Keratinocyte (primary cell): ENCODE data around the gene DCXR. TPM values are rescaled to one million over a fixed set of nuclear protein-coding genes. Genes with fewer than 3 reads are reported as not detected.

Experiments
- DNase-seq: peaks from one replicate; pipeline ENCODE4 v3.0.0-alpha.2; 2011; ENCODE audit warnings: low read depth, missing footprints, low spot score
- FAIRE-seq: peaks from 2 replicates; lab custom pipeline; 2011; peaks lifted over from hg19 to GRCh38; lab: Jason Lieb, UNC
- H2AFZ ChIP-seq: 2 replicates; pipeline ENCODE4 v1.6.0; 2012; ENCODE audit warnings: low read length, control low read depth, inconsistent platforms; ENCODE audit not compliant: control insufficient read depth
- H3K27ac ChIP-seq: 2 replicates; pipeline ENCODE4 v1.5.1; 2011; ENCODE audit warnings: low read length; ENCODE audit not compliant: control insufficient read depth, insufficient read depth
- H3K27me3 ChIP-seq: 3 replicates; pipeline ENCODE4 v1.6.0; 2011; ENCODE audit warnings: low read length; ENCODE audit not compliant: control insufficient read depth, insufficient read depth; ENCODE audit errors: extremely low read depth
- H3K36me3 ChIP-seq, 2 experiments: 2 replicates in 1 of 2; 3 replicates in 1 of 2; pipeline ENCODE4 v1.5.1; 2011; ENCODE audit warnings: low read length in 2 of 2, mild to moderate bottlenecking in 1 of 2; ENCODE audit not compliant: control insufficient read depth in 2 of 2, insufficient read depth in 2 of 2; ENCODE audit errors: extremely low read depth in 1 of 2
- H3K4me1 ChIP-seq: 3 replicates; pipeline ENCODE4 v1.5.1; 2011; ENCODE audit warnings: low read length; ENCODE audit not compliant: control insufficient read depth, insufficient read depth; ENCODE audit errors: extremely low read depth
- H3K4me2 ChIP-seq: 3 replicates; pipeline ENCODE4 v1.6.0; 2011; ENCODE audit warnings: low read depth, low read length; ENCODE audit not compliant: control insufficient read depth, insufficient read depth; ENCODE audit errors: extremely low read depth
- H3K4me3 ChIP-seq, 3 experiments: fragments of 200-600 bp in 1 of 3; sonication (generic) in 1 of 3; 2 replicates in 2 of 3; 3 replicates in 1 of 3; pipeline ENCODE4 v1.5.1; 2011 to 2016; ENCODE audit warnings: low read length in 3 of 3, mild to moderate bottlenecking in 3 of 3, control low read depth in 2 of 3, inconsistent platforms in 1 of 3, low read depth in 1 of 3, mixed read lengths in 1 of 3, mixed run types in 1 of 3, moderate library complexity in 1 of 3; ENCODE audit not compliant: control insufficient read depth in 2 of 3, insufficient read depth in 2 of 3; ENCODE audit errors: extremely low read depth in 1 of 3
- H3K79me2 ChIP-seq: 2 replicates; pipeline ENCODE4 v1.6.0; 2012; ENCODE audit warnings: low read length; ENCODE audit not compliant: control insufficient read depth, insufficient read depth
- H3K9ac ChIP-seq: 3 replicates; pipeline ENCODE4 v1.6.0; 2011; ENCODE audit warnings: low read length; ENCODE audit not compliant: control insufficient read depth, insufficient read depth; ENCODE audit errors: extremely low read depth
- H3K9me1 ChIP-seq: 3 replicates; pipeline ENCODE4 v1.6.0; 2011; ENCODE audit warnings: low read length; ENCODE audit not compliant: control insufficient read depth, insufficient read depth; ENCODE audit errors: extremely low read depth
- H3K9me3 ChIP-seq: 2 replicates; pipeline ENCODE4 v1.5.1; 2012; ENCODE audit warnings: low read depth, low read length; ENCODE audit not compliant: control insufficient read depth
- H4K20me1 ChIP-seq: 3 replicates; pipeline ENCODE4 v1.6.0; 2011; ENCODE audit warnings: low read length; ENCODE audit not compliant: control insufficient read depth, insufficient read depth; ENCODE audit errors: extremely low read depth
- EZH2 ChIP-seq: IDR thresholded peaks from one replicate; pipeline ENCODE4 v1.6.1; 2012; ENCODE audit warnings: inconsistent platforms, mild to moderate bottlenecking, low read length, moderate library complexity
- dilution Hi-C: fragments of 300-500 bp; cut with MboI; formaldehyde crosslinking; loops from one replicate; pipeline ENCODE4 v1.7.0; 2020; ENCODE audit warnings: low sequenced_read_pairs; ENCODE audit not compliant: extremely low pct_ligation_motif_present
- polyA plus RNA-seq, 5 experiments: library from polyadenylated mRNA; depleted of rRNA in 3 of 5; stranded (reverse) in 3 of 5; stranded (forward) in 1 of 5; unstranded in 1 of 5; fragments of >200 nt; gene quantifications; 1 replicate in 1 of 5; 2 replicates in 3 of 5; 3 replicates in 1 of 5; pipeline versions ENCODE4 v1.2.1 to v1.2.3, GENCODE V29; 2011 to 2012; ENCODE audit warnings: missing spikeins in 2 of 5, low read depth in 1 of 5, low replicate concordance in 1 of 5
- TF ChIP-seq, protein P1 (sequence below), 3 experiments: IDR thresholded peaks in 1 of 3; conservative IDR thresholded peaks in 1 of 3; optimal IDR thresholded peaks in 1 of 3; 2 replicates in 2 of 3; 3 replicates in 1 of 3; pipeline versions ENCODE3 to v1.5.1; 2011; ENCODE audit warnings: low read length in 3 of 3, mild to moderate bottlenecking in 3 of 3, moderate library complexity in 2 of 3, control low read depth in 1 of 3, inconsistent platforms in 1 of 3; ENCODE audit not compliant: insufficient read depth in 2 of 3; ENCODE audit errors: extremely low read depth in 1 of 3

Gene DCXR
- polyA plus RNA-seq, 1 donor (not counting 4 experiments of a cell fraction or from before 2014, with no cell fraction given): 45.4 TPM

GRCh38 chr17:82046903-82047302 is 9.4 kb upstream of the DCXR start:
- no peaks in the 10 kb centered on the region for H3K9me3 ChIP-seq
- H3K79me2 ChIP-seq: peaks cover 6% of the 10 kb centered on the region
- FAIRE-seq: no peak
- H3K27ac ChIP-seq: no peak overlapping the region
- H3K27me3 ChIP-seq: no peaks in the 10 kb centered on the region
- DNase-seq: no peak
- no peak overlapping the region for H3K4me2 ChIP-seq
- H3K4me3 ChIP-seq: no peak overlapping the region
- H3K9me1 ChIP-seq: no peaks in the 10 kb centered on the region
- no peak for TF ChIP-seq EZH2
- TF ChIP-seq, protein P1, sequence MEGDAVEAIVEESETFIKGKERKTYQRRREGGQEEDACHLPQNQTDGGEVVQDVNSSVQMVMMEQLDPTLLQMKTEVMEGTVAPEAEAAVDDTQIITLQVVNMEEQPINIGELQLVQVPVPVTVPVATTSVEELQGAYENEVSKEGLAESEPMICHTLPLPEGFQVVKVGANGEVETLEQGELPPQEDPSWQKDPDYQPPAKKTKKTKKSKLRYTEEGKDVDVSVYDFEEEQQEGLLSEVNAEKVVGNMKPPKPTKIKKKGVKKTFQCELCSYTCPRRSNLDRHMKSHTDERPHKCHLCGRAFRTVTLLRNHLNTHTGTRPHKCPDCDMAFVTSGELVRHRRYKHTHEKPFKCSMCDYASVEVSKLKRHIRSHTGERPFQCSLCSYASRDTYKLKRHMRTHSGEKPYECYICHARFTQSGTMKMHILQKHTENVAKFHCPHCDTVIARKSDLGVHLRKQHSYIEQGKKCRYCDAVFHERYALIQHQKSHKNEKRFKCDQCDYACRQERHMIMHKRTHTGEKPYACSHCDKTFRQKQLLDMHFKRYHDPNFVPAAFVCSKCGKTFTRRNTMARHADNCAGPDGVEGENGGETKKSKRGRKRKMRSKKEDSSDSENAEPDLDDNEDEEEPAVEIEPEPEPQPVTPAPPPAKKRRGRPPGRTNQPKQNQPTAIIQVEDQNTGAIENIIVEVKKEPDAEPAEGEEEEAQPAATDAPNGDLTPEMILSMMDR (optimal IDR thresholded peaks at IDR 0.05 in 1 of 3, IDR thresholded peaks at IDR 0.05 in 1 of 3, conservative IDR thresholded peaks at IDR 0.05 in 1 of 3; ENCODE audit: extremely low read depth in 1 of 3, insufficient read depth in 2 of 3, low read length in 3 of 3): no peak
- H3K36me3 ChIP-seq: peaks cover 5 to 10% of the 10 kb centered on the region in 2 experiments
- H2AFZ ChIP-seq: no peak overlapping the region
- H3K9ac ChIP-seq: no peak overlapping the region
- H4K20me1 ChIP-seq: no peaks in the 10 kb centered on the region
- dilution Hi-C loops: no loop called here
- H3K4me1 ChIP-seq: peaks cover 5% of the 10 kb centered on the region

- H3K4me3 ChIP-seq: no peak overlapping the region
- DNase-seq (no peak), FAIRE-seq (no peak)
- no peak overlapping the region for H3K9ac ChIP-seq
- H3K36me3 ChIP-seq: peaks cover 5 to 10% of the 10 kb centered on the region in 2 experiments
- H2AFZ ChIP-seq: no peak overlapping the region
- H3K27me3 ChIP-seq: no peaks in the 10 kb centered on the region
- H4K20me1 ChIP-seq: no peaks in the 10 kb centered on the region
- no peaks in the 10 kb centered on the region for H3K9me1 ChIP-seq
- TF ChIP-seq EZH2: no peak
- TF ChIP-seq, protein P1 (optimal IDR thresholded peaks at IDR 0.05 in 1 of 3, IDR thresholded peaks at IDR 0.05 in 1 of 3, conservative IDR thresholded peaks at IDR 0.05 in 1 of 3; ENCODE audit: extremely low read depth in 1 of 3, insufficient read depth in 2 of 3, low read length in 3 of 3): no peak
- H3K9me3 ChIP-seq: no peaks in the 10 kb centered on the region
- H3K4me2 ChIP-seq: no peak overlapping the region
- H3K27ac ChIP-seq: no peak overlapping the region
- peaks cover 6% of the 10 kb centered on the region for H3K79me2 ChIP-seq
- H3K4me1 ChIP-seq: peaks cover 5% of the 10 kb centered on the region
- dilution Hi-C loops: no loop called here
Measured at GRCh38 chr17:82045936-82046484, 8.5 kb upstream of the DCXR start.
